Muscle of leg (tissue), 11 donors: ENCODE data around the gene GUCY1B1. TPM values are rescaled to one million over a fixed set of nuclear protein-coding genes. Genes with fewer than 3 reads are reported as not detected.

Experiments
- DNase-seq: peaks from one replicate; pipeline ENCODE4 v3.0.0; 2013
- H3K27ac ChIP-seq: one replicate; pipeline ENCODE4 v1.5.1; 2013; ENCODE audit warnings: mild to moderate bottlenecking, low read length, control low read depth
- H3K27me3 ChIP-seq: one replicate; pipeline ENCODE4 v1.6.1; 2013; ENCODE audit warnings: low read length; ENCODE audit not compliant: control insufficient read depth, insufficient read depth
- H3K36me3 ChIP-seq: one replicate; pipeline ENCODE4 v1.6.1; 2013; ENCODE audit warnings: low read length; ENCODE audit not compliant: control insufficient read depth, insufficient read depth
- H3K4me1 ChIP-seq: one replicate; pipeline ENCODE4 v1.6.1; 2013; ENCODE audit warnings: low read length; ENCODE audit not compliant: control insufficient read depth, insufficient read depth
- H3K4me3 ChIP-seq: one replicate; pipeline ENCODE4 v1.5.1; 2013; ENCODE audit warnings: low read length, control low read depth
- H3K9me3 ChIP-seq: replicated peaks from 2 replicates; pipeline ENCODE4 v1.6.1; 2013; ENCODE audit warnings: low read depth, low read length; ENCODE audit not compliant: control insufficient read depth
- WGBS: methylation state at CpG from one replicate; pipeline ENCODE4 v1.1.5; 2013; ENCODE audit warnings: missing lambda C conversion rate; ENCODE audit not compliant: insufficient coverage; 5-methylcytosine and 5-hydroxymethylcytosine counted together
- polyA plus RNA-seq, 8 donors: library from polyadenylated mRNA; unstranded; fragments of 120-200 nt; gene quantifications; one replicate each; pipeline versions ENCODE4 v1.2.1 to v1.2.3, GENCODE V29; 2013; ENCODE audit warnings: inconsistent platforms in 1 of 8, low replicate concordance in 1 of 8; ENCODE audit not compliant: insufficient read length in 8 of 8, insufficient read depth in 1 of 8
- total RNA-seq: library from RNA; stranded (reverse); fragments of 120-200 nt; gene quantifications from one replicate; pipeline ENCODE4 v1.2.4, GENCODE V29; 2013

The GUCY1B1 gene
- total and polyA plus RNA-seq, 9 donors, result 14.4 to 26.4 (median 21.7) TPM

DNA sequence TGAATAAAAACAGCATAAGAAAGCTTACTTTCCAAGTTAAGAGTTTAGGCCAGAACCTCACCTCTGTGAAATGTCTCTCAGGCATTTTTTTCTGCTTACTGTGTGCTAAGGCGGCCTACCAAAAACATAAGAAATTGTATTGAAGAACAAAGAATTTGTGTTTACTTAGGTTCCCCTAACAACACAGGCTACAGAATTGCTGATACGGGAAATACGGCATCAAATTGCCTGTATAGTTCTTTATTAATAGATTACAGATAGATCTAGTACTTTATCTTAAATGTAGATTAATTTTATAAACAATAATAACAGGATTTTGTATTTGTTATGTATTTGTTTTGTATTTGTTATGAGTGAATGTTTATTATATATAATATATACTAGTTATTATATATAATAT is 94.4 kb downstream of the GUCY1B1 start:
- Histone ChIP-seq H3K36me3 (no peaks in the 10 kb centered on the region), H3K27me3 (no peaks in the 10 kb centered on the region), H3K27ac (no peak overlapping the region), H3K4me1 (no peaks in the 10 kb centered on the region), H3K9me3 (peaks cover 3% of the 10 kb centered on the region), H3K4me3 (no peak overlapping the region)
- WGBS, result no CpG with 5 or more reads among the region's 3 CpGs
- no peak for DNase-seq

DNA sequence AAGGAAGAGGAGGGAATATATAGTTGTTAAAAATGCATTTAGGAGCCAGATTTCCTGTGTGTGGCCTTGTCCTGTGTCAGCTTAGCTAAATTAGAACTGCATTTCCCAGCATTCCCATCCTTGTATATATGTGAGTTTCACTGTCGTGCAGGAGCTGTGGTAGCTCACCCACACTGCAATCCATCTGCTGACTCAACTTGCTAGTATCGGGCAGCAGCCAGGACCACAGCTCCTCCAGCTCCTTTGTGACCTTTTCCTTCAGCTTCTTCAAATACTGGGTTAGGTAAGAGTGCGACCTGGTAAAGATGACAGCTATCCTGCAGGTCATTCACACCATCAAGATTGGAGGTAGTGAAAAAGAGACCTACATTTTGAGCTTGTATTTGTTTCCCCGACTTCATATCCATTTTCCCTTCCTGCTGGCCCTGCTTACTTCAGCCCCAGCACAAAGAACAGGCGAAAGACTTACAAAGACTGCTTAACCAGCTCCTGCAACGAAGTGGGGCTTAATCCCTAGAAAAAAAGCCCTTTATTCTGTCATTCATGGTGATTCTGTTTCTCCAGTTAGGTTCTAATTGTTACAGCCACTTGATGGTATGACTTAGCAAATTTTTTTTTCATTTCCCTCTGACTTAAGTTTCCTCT is 95.9 kb downstream of the GUCY1B1 start:
- DNase-seq, result no peak
- Histone ChIP-seq H3K27ac (no peak overlapping the region), H3K4me1 (no peaks in the 10 kb centered on the region), H3K27me3 (no peaks in the 10 kb centered on the region), H3K4me3 (no peak overlapping the region), H3K36me3 (no peaks in the 10 kb centered on the region), H3K9me3 (no peaks in the 10 kb centered on the region)
- WGBS, result 86% methylated on average over 2 of the region's 6 CpGs

GRCh38 chr4:155855897-155856296 is 97.1 kb downstream of the GUCY1B1 start:
- WGBS, result no CpG with 5 or more reads among the region's 2 CpGs
- Histone ChIP-seq H3K36me3 (no peaks in the 10 kb centered on the region), H3K4me3 (no peak overlapping the region), H3K4me1 (no peaks in the 10 kb centered on the region), H3K9me3 (no peaks in the 10 kb centered on the region), H3K27me3 (no peaks in the 10 kb centered on the region), H3K27ac (no peak overlapping the region)
- no peak for DNase-seq

Other genes starting within 250 kb of the GUCY1B1 start
- 16.4 TPM for gene GUCY1A1, start 92.2 kb upstream of the GUCY1B1 start, total RNA-seq
- gene GUCY1A1, start 92.2 kb upstream of the GUCY1B1 start, polyA plus RNA-seq, result 10 to 100 TPM; 10.2 to 18.3 (median 13.2) TPM
- not detected for gene ASIC5, start 107.3 kb downstream of the GUCY1B1 start, total RNA-seq
- gene ASIC5, start 107.3 kb downstream of the GUCY1B1 start, polyA plus RNA-seq, result under 1 TPM in 1 of 8 donors, not detected in 7; 0.19 TPM
- 0.13 TPM for gene TDO2, start 144.7 kb downstream of the GUCY1B1 start, total RNA-seq
- 1 to 10 TPM in 1 of 8 donors, under 1 TPM in 4, not detected in 3; 0.12 to 2.3 (median 0.44) TPM for gene TDO2, start 144.7 kb downstream of the GUCY1B1 start, polyA plus RNA-seq
- gene CTSO, start 194.8 kb downstream of the GUCY1B1 start, total RNA-seq, result 21.6 TPM
- gene CTSO, start 194.8 kb downstream of the GUCY1B1 start, polyA plus RNA-seq, result 10 to 100 TPM; 23.1 to 34.7 (median 25.4) TPM